CD14-positive monocyte (primary cell): ENCODE measurements around the gene SLC25A29. TPM values are rescaled to one million over a fixed set of nuclear protein-coding genes. Genes with fewer than 3 reads are reported as not detected.

ENCODE experiments used
- DNase-seq, 3 donors: peaks; one replicate each; pipeline ENCODE4 v3.0.0-alpha.2; 2011 to 2022
- H2AFZ ChIP-seq: 2 replicates; pipeline ENCODE4 v1.6.0; 2012; ENCODE audit warnings: mild to moderate bottlenecking, low read depth, low read length, inconsistent platforms; ENCODE audit not compliant: insufficient read depth, poor library complexity, severe bottlenecking
- H3K27ac ChIP-seq, 2 donors: 1 replicate in 1 of 2; 2 replicates in 1 of 2; pipeline ENCODE4 v1.5.1; 2012 to 2013; ENCODE audit warnings: low read length in 2 of 2, control low read depth in 1 of 2, inconsistent platforms in 1 of 2, low read depth in 1 of 2, mild to moderate bottlenecking in 1 of 2
- H3K27me3 ChIP-seq, 2 donors: one replicate each; pipeline versions ENCODE4 v1.6.0 to v1.6.1; 2011 to 2013; ENCODE audit warnings: low read length in 2 of 2; ENCODE audit not compliant: control insufficient read depth in 2 of 2, insufficient read depth in 2 of 2
- H3K36me3 ChIP-seq, 2 donors: replicated peaks in 1 of 2; 1 replicate in 1 of 2; 2 replicates in 1 of 2; pipeline versions ENCODE4 v1.5.1 to v1.6.1; 2012 to 2013; ENCODE audit warnings: low read length in 2 of 2, control low read depth in 1 of 2, inconsistent platforms in 1 of 2, mild to moderate bottlenecking in 1 of 2; ENCODE audit not compliant: insufficient read depth in 2 of 2, control insufficient read depth in 1 of 2
- H3K4me1 ChIP-seq, 2 donors: 1 replicate in 1 of 2; 2 replicates in 1 of 2; pipeline versions ENCODE4 v1.5.1 to v1.6.1; 2012 to 2013; ENCODE audit warnings: low read length in 2 of 2, control low read depth in 1 of 2, inconsistent platforms in 1 of 2, mild to moderate bottlenecking in 1 of 2, moderate library complexity in 1 of 2; ENCODE audit not compliant: insufficient read depth in 2 of 2, control insufficient read depth in 1 of 2
- H3K4me2 ChIP-seq: replicated peaks from 2 replicates; pipeline ENCODE3; 2012; ENCODE audit warnings: low read length, moderate library complexity, mild to moderate bottlenecking; ENCODE audit not compliant: poor library complexity, severe bottlenecking; ENCODE audit errors: extremely low read depth
- H3K4me3 ChIP-seq, 3 experiments: fragments of 200-600 bp in 1 of 3; sonication (generic) in 1 of 3; replicated peaks in 1 of 3; 1 replicate in 2 of 3; 2 replicates in 1 of 3; pipeline ENCODE4 v1.5.1; 2011 to 2013; ENCODE audit warnings: low read length in 3 of 3, mild to moderate bottlenecking in 3 of 3, control low read depth in 2 of 3, low read depth in 2 of 3, inconsistent platforms in 1 of 3, moderate library complexity in 1 of 3
- H3K79me2 ChIP-seq: 2 replicates; pipeline ENCODE4 v1.6.0; 2012; ENCODE audit warnings: mild to moderate bottlenecking, control low read depth, inconsistent platforms, low read length, moderate library complexity; ENCODE audit not compliant: insufficient read depth
- H3K9ac ChIP-seq: 2 replicates; pipeline ENCODE4 v1.6.0; 2017; ENCODE audit warnings: low read length, mild to moderate bottlenecking; ENCODE audit not compliant: insufficient read depth, poor library complexity, severe bottlenecking
- H3K9me3 ChIP-seq, 2 donors: replicated peaks in 1 of 2; 1 replicate in 1 of 2; 2 replicates in 1 of 2; pipeline versions ENCODE4 v1.5.1 to v1.6.1; 2012 to 2013; ENCODE audit warnings: low read length in 2 of 2, control low read depth in 1 of 2; ENCODE audit not compliant: control insufficient read depth in 1 of 2, insufficient read depth in 1 of 2
- H4K20me1 ChIP-seq: 2 replicates; pipeline ENCODE4 v1.6.0; 2012; ENCODE audit warnings: mild to moderate bottlenecking, low read length, control low read depth, moderate library complexity; ENCODE audit not compliant: insufficient read depth
- H3K27ac Mint-ChIP-seq, 7 donors: one replicate each; pipeline ENCODE4 v1.8.0; 2020; ENCODE audit warnings: mild to moderate bottlenecking in 7 of 7, mixed read lengths in 7 of 7, moderate library complexity in 6 of 7, inconsistent platforms in 2 of 7
- H3K27me3 Mint-ChIP-seq, 3 donors: one replicate each; pipeline ENCODE4 v1.8.0; 2021 to 2022; ENCODE audit warnings: low read depth in 3 of 3, mild to moderate bottlenecking in 3 of 3, mixed read lengths in 3 of 3, moderate library complexity in 3 of 3, inconsistent platforms in 1 of 3
- H3K36me3 Mint-ChIP-seq, 2 donors: one replicate each; pipeline ENCODE4 v1.8.0; 2020; ENCODE audit warnings: mixed read lengths in 2 of 2, inconsistent platforms in 1 of 2, mild to moderate bottlenecking in 1 of 2
- H3K4me1 Mint-ChIP-seq: one replicate; pipeline ENCODE4 v1.8.0; 2020; ENCODE audit warnings: mild to moderate bottlenecking, mixed read lengths
- H3K4me3 Mint-ChIP-seq, 2 donors: one replicate each; pipeline ENCODE4 v1.8.0; 2020; ENCODE audit warnings: mild to moderate bottlenecking in 2 of 2, mixed read lengths in 2 of 2, moderate library complexity in 1 of 2
- H3K9me3 Mint-ChIP-seq, 7 donors: one replicate each; pipeline ENCODE4 v1.8.0; 2020 to 2022; ENCODE audit warnings: mixed read lengths in 7 of 7, mild to moderate bottlenecking in 6 of 7, moderate library complexity in 6 of 7, inconsistent platforms in 2 of 7
- WGBS: methylation state at CpG from one replicate; pipeline ENCODE4 v1.1.5; 2013; ENCODE audit warnings: missing lambda C conversion rate; ENCODE audit not compliant: insufficient coverage; 5-methylcytosine and 5-hydroxymethylcytosine counted together
- intact Hi-C, 2 donors: fragments of 100-400 bp; cut with micrococcal nuclease; formaldehyde crosslinking; loops; one replicate each; pipeline versions ENCODE4 v1.15.0 to v1.15.1; 2023
- polyA plus RNA-seq, 3 donors: library from polyadenylated mRNA; depleted of rRNA in 1 of 3; unstranded in 2 of 3; stranded (reverse) in 1 of 3; fragments of 300-500 nt in 2 of 3; fragments of >200 nt in 1 of 3; fragmentation: Illumina TruSeq in 2 of 3; gene quantifications; 1 replicate in 2 of 3; 2 replicates in 1 of 3; pipeline ENCODE4 v1.2.3, GENCODE V29; 2012 to 2021
- TF ChIP-seq, protein P1 (sequence below): fragments of 200-600 bp; IDR thresholded peaks from one replicate; pipeline ENCODE4 v1.8.0; 2022; ENCODE audit warnings: antibody characterized with exemption, mild to moderate bottlenecking

The SLC25A29 gene
- polyA plus RNA-seq, 3 donors = 16.9 to 114 (median 33.3) TPM

DNA sequence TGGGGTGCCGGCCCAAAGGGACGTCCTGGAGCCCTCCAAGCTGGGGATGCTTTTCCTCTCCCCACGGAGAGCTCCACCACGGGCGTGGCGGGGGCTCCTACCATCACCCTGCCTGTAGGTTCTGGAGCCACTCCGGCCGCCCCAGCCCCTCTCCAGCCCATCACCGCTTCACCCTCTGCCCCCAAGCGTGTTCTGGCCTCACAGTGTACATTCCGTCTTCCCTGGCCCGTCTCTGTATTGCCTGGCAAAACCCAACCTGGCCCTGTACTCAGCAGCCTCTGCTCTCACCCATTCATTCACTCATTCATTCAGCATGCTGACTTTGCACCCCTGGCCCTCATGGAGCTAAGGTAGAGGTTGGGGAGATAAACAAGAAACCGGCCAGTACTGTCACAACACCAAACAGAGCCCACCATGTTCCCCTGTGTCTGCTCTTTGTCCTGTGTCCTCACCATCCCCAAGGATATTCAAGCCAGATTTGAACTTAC lies 20.3 kb downstream of the SLC25A29 start:
- Mint-ChIP-seq H3K9me3 (peaks cover 0 to 2% (median 0%) of the 10 kb centered on the region in 7 donors), H3K27ac (peak overlapping the region in 4 of 7 donors; percentile 68 to 88 (median 76)), H3K4me1 (peaks cover 15% of the 10 kb centered on the region), H3K36me3 (peaks cover 20 to 34% of the 10 kb centered on the region in 2 donors), H3K4me3 (peak overlapping the region; percentile 72 to 83), H3K27me3 (peaks cover 0 to 8% (median 6%) of the 10 kb centered on the region in 3 donors)
- peaks cover 45% of the 10 kb centered on the region for H4K20me1 ChIP-seq
- peaks cover 18 to 28% of the 10 kb centered on the region in 2 donors for H3K4me1 ChIP-seq
- H3K36me3 ChIP-seq = peaks cover 10 to 26% of the 10 kb centered on the region in 2 donors
- 35% methylated on average over 11 of the region's 13 CpGs for WGBS
- peak overlapping the region; percentile 83 for H2AFZ ChIP-seq
- peak overlapping the region; percentile 87 for H3K4me2 ChIP-seq
- H3K79me2 ChIP-seq = peaks cover 7% of the 10 kb centered on the region
- TF ChIP-seq, protein P1, sequence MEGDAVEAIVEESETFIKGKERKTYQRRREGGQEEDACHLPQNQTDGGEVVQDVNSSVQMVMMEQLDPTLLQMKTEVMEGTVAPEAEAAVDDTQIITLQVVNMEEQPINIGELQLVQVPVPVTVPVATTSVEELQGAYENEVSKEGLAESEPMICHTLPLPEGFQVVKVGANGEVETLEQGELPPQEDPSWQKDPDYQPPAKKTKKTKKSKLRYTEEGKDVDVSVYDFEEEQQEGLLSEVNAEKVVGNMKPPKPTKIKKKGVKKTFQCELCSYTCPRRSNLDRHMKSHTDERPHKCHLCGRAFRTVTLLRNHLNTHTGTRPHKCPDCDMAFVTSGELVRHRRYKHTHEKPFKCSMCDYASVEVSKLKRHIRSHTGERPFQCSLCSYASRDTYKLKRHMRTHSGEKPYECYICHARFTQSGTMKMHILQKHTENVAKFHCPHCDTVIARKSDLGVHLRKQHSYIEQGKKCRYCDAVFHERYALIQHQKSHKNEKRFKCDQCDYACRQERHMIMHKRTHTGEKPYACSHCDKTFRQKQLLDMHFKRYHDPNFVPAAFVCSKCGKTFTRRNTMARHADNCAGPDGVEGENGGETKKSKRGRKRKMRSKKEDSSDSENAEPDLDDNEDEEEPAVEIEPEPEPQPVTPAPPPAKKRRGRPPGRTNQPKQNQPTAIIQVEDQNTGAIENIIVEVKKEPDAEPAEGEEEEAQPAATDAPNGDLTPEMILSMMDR = no peak
- H3K4me3 ChIP-seq = peak overlapping the region in 2 of 3 experiments; percentile 52 to 83
- intact Hi-C loops = loop anchor here (2.0 to 5.0 kb wide), 2 partner anchors 91 kb away; partner anchors contain the start of gene WDR25 (in 2 of the 2)
- H3K27me3 ChIP-seq = no peaks in the 10 kb centered on the region
- H3K9me3 ChIP-seq = no peaks in the 10 kb centered on the region
- H3K9ac ChIP-seq = peak overlapping the region; percentile 94
- H3K27ac ChIP-seq = peak overlapping the region in 1 of 2 donors; percentile 88
- DNase-seq = no peak

DNA sequence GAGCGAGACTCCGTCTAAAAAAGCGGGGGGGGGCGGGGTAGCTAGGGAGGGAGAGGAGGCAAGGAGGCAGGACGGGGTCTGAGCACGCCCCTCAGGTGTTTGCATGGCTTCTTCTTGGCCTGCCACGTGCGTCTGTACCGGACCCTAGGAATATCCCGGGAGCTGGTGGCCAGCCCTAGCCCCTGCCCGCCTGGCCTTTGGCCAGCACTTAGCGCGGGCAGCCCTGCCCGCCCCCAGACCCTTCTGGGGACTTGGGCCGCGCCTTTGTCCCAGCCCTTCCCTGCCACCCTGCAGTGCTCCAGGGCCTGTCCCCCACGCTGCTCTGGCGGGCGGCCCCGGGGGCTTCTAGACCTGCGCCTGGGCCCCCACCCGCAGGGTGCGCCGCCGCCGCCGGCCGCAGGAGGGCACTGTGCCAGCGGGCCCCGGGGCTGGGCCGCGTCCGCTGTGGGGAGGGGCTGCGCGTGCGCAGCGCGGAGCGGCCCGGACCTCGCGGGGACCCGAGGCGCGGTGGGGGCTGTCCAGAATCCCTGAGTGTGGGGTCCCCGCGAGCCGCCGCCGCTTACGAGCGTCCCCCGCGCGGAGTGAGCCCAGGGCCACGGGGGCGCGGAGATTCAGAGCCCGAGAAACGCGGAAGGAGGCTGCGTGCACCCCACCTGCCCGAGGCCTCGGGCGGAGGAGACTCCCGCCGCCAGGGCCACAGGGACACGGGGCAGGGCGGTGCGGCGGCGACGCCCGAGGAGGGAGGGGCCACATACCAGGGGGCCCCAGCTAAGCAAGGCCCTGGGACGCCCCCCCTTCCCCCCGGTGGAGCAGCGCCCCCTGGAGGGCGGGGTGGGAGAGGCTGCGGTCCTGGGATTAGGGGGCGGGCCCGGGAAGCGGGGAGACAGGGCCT lies 21.0 kb downstream of the SLC25A29 start:
- Histone ChIP-seq H3K4me2 (peak overlapping the region; percentile 87), H3K9ac (peak overlapping the region; percentile 94), H3K4me1 (peaks cover 13 to 22% of the 10 kb centered on the region in 2 donors), H2AFZ (peak overlapping the region; percentile 83), H4K20me1 (peaks cover 52% of the 10 kb centered on the region), H3K27me3 (no peaks in the 10 kb centered on the region), H3K36me3 (peaks cover 7 to 32% of the 10 kb centered on the region in 2 donors), H3K79me2 (peaks cover 13% of the 10 kb centered on the region), H3K4me3 (peak overlapping the region; percentile 52 to 83 (median 75)), H3K27ac (peak overlapping the region in 1 of 2 donors; percentile 88), H3K9me3 (no peaks in the 10 kb centered on the region)
- TF ChIP-seq, protein P1 = peak; percentile 100
- peaks cover 0 to 2% (median 0%) of the 10 kb centered on the region in 7 donors for H3K9me3 Mint-ChIP-seq
- peak overlapping the region in 1 of 7 donors; percentile 68 for H3K27ac Mint-ChIP-seq
- under 1% methylated on average over 73 of the region's 82 CpGs for WGBS
- H3K27me3 Mint-ChIP-seq = peaks cover 0 to 8% (median 6%) of the 10 kb centered on the region in 3 donors
- peak overlapping the region; percentile 71 to 72 for H3K4me3 Mint-ChIP-seq
- H3K36me3 Mint-ChIP-seq = peaks cover 15 to 35% of the 10 kb centered on the region in 2 donors
- DNase-seq = peak; percentile 57 to 64 (median 63)
- peaks cover 9% of the 10 kb centered on the region for H3K4me1 Mint-ChIP-seq
- intact Hi-C loops = loop anchor here (2.0 to 5.0 kb wide), 2 partner anchors 92 kb away; partner anchors contain the start of gene WDR25 (in 2 of the 2)
